Upper lobe of right lung (tissue), 1 donor: Measurements from ENCODE around the gene CACNB2. TPM values are rescaled to one million over a fixed set of nuclear protein-coding genes. Genes with fewer than 3 reads are reported as not detected.

Experiments used
- ATAC-seq: fragments of 200-7000 bp; cut with Tn5 transposase; one replicate; pipeline ENCODE4 v1.9.1; 2020; ENCODE audit warnings: mild to moderate bottlenecking, moderate library complexity
- DNase-seq: peaks from one replicate; pipeline ENCODE4 v3.0.0-alpha.2; 2020
- H3K27ac ChIP-seq: fragments of 200-600 bp; one replicate; pipeline ENCODE4 v1.8.0; 2022
- H3K27me3 ChIP-seq: fragments of 200-600 bp; one replicate; pipeline ENCODE4 v1.8.0; 2022; ENCODE audit warnings: mild to moderate bottlenecking
- H3K36me3 ChIP-seq: fragments of 200-600 bp; one replicate; pipeline ENCODE4 v1.8.0; 2022
- H3K4me1 ChIP-seq: fragments of 200-600 bp; one replicate; pipeline ENCODE4 v1.8.0; 2022
- H3K4me3 ChIP-seq: fragments of 200-600 bp; one replicate; pipeline ENCODE4 v1.8.0; 2022; ENCODE audit warnings: mild to moderate bottlenecking
- H3K9me3 ChIP-seq: fragments of 200-600 bp; one replicate; pipeline ENCODE4 v1.8.0; 2022
- intact Hi-C: fragments of 100-400 bp; cut with DNase I; formaldehyde crosslinking; loops from one replicate; pipeline ENCODE4 v1.11.0; 2022
- total RNA-seq: library from RNA; stranded (reverse); fragmentation: NEBNext Ultra II Directional; extraction: Animal tissue kit (Norgen Biotek cat#: 25700); gene quantifications from one replicate; pipeline ENCODE4 v1.2.1, GENCODE V29; 2021
- TF ChIP-seq, protein P1 (sequence below): fragments of 200-600 bp; IDR thresholded peaks from one replicate; pipeline ENCODE4 v1.8.0; 2022; ENCODE audit warnings: antibody characterized with exemption
- donor health status: DM: no; HTN: yes; CAD: no; lungs with severe emphysema.

The CACNB2 gene
- total RNA-seq, 1 donor from 2014 or later, result 4.2 TPM

DNA sequence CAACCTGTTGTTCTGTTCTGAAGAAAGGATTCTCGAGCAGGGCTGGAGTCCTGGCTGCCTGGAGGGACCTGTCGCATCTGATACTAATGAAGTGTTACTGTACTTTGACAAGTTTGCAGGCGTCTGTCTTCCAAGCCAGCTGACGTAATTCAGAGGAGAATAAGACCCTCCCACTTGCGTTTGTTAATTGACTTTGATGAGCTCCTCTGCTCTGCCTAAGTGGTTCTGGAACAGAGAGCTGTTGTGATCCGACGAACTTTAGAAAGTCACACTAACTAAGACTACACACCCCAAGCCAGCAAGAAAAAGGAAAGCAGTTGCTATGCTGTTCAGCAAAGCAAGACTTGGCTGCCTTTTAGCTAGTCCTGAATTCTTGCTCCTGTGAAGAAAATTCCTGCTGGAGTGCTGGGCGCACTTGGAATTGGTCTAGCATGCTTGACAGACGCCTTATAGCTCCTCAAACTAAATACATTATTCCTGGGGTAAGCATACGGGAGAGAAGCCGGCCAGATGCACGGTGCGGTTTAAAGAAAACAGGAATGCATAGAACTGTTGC, 200.3 kb downstream of the CACNB2 start:
- H3K27ac ChIP-seq, result peak overlapping the region; percentile 25
- H3K9me3 ChIP-seq, result no peaks in the 10 kb centered on the region
- TF ChIP-seq, protein P1, sequence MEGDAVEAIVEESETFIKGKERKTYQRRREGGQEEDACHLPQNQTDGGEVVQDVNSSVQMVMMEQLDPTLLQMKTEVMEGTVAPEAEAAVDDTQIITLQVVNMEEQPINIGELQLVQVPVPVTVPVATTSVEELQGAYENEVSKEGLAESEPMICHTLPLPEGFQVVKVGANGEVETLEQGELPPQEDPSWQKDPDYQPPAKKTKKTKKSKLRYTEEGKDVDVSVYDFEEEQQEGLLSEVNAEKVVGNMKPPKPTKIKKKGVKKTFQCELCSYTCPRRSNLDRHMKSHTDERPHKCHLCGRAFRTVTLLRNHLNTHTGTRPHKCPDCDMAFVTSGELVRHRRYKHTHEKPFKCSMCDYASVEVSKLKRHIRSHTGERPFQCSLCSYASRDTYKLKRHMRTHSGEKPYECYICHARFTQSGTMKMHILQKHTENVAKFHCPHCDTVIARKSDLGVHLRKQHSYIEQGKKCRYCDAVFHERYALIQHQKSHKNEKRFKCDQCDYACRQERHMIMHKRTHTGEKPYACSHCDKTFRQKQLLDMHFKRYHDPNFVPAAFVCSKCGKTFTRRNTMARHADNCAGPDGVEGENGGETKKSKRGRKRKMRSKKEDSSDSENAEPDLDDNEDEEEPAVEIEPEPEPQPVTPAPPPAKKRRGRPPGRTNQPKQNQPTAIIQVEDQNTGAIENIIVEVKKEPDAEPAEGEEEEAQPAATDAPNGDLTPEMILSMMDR, result no peak
- ATAC-seq (peak; percentile 46), DNase-seq (no peak)
- H3K4me3 ChIP-seq, result peak overlapping the region; percentile 33
- H3K27me3 ChIP-seq, result no peaks in the 10 kb centered on the region
- intact Hi-C loops, result no loop called here
- H3K4me1 ChIP-seq, result no peaks in the 10 kb centered on the region
- no peaks in the 10 kb centered on the region for H3K36me3 ChIP-seq

DNA sequence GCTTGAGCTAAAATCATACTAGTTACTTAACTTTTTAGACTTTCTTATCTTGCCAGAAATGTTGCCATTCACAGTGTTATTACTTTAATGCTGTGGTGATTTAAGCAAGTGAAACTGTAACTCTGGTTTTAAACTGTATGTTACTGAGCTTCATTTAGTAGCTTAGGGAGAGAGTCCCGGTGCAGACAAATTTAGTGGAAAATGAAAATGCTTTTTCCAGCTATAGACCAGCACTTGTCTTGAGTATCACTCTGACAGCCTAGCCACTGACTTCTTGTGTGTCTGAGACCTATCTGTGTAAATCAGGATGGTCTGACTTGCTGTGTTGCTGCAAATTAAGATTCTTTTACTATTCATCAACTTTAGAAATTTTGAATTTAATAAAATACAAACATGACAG, 200.8 kb downstream of the CACNB2 start:
- intact Hi-C loops, result no loop called here
- H3K4me1 ChIP-seq, result no peaks in the 10 kb centered on the region
- DNase-seq (no peak), ATAC-seq (no peak)
- peak overlapping the region; percentile 33 for H3K4me3 ChIP-seq
- H3K27me3 ChIP-seq, result no peaks in the 10 kb centered on the region
- peak overlapping the region; percentile 25 for H3K27ac ChIP-seq
- H3K36me3 ChIP-seq, result no peaks in the 10 kb centered on the region
- TF ChIP-seq, protein P1, result no peak
- H3K9me3 ChIP-seq, result no peaks in the 10 kb centered on the region

DNA sequence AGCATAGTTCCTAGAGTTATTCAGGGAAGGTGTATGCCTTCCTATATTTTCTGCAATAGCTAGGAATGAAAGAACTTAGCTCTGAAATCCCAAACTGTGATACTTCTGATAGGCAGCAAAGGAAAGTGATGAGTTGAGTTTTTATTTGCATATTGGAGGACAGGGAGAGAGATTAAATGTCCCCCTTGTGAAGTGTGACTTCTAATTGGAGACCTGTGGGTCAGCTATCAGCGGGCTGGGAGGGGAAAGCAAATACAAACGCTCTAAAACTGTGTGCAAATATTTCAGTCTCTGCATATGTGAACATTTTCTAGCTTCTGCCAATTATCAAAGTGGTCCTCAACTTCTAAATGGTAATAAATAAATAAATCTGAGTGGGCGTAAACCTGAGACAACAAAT, 203.3 kb downstream of the CACNB2 start:
- H3K9me3 ChIP-seq, result no peaks in the 10 kb centered on the region
- H3K4me3 ChIP-seq, result no peak overlapping the region
- intact Hi-C loops, result no loop called here

DNA sequence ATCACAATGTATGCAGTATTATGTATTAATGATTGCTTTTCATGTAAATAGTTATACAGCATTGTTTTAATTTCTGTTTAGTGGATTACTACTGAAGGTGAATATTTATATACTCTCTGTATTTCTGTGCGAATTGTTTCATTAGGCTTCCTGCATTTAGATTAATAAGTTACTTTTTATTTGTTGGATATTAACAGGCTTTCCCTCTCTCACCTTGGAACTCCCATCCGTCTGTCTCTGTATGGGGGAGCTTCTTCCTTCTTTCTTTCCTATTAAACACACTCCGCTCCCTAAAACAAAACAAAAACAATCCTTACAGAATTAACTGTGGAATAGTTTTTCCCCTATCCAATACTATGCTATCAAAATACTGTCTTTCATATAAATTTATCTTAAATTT, 205.1 kb downstream of the CACNB2 start:
- Histone ChIP-seq H3K4me3 (no peak overlapping the region), H3K4me1 (no peaks in the 10 kb centered on the region), H3K9me3 (no peaks in the 10 kb centered on the region), H3K27me3 (no peaks in the 10 kb centered on the region), H3K36me3 (no peaks in the 10 kb centered on the region), H3K27ac (no peak overlapping the region)
- DNase-seq (no peak), ATAC-seq (no peak)
- intact Hi-C loops, result no loop called here
- TF ChIP-seq, protein P1, result no peak

More for the DNA sequence above, 203.3 kb downstream of the CACNB2 start:
- TF ChIP-seq, protein P1, result no peak
- Histone ChIP-seq H3K27me3 (no peaks in the 10 kb centered on the region), H3K4me1 (no peaks in the 10 kb centered on the region), H3K36me3 (no peaks in the 10 kb centered on the region), H3K27ac (no peak overlapping the region)
- ATAC-seq, result no peak
- no peak for DNase-seq

DNA sequence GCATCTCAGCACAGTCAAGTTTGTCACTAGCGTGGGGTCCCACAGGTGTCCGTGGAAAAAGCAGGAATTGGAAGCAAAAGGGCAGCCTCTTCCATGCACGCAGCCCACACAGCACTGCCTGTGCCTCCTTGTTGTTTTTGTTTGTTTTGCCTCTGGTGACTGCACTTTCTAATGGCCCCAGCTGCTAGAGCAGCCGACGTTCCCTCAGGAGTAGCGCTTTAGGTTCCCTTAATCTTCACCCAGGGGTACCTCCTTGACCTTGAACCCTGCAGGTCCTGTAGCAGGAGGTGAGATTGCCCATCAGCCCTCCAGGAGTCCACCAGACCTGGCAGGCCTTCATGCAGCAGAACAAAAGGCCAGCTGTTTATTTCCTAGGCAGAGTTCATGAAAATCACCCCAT, 210.1 kb downstream of the CACNB2 start:
- intact Hi-C loops, result no loop called here
- Histone ChIP-seq H3K9me3 (no peaks in the 10 kb centered on the region), H3K36me3 (no peaks in the 10 kb centered on the region), H3K4me1 (no peaks in the 10 kb centered on the region), H3K27me3 (no peaks in the 10 kb centered on the region), H3K4me3 (no peak overlapping the region), H3K27ac (no peak overlapping the region)
- TF ChIP-seq, protein P1, result no peak
- ATAC-seq (no peak), DNase-seq (no peak)

DNA sequence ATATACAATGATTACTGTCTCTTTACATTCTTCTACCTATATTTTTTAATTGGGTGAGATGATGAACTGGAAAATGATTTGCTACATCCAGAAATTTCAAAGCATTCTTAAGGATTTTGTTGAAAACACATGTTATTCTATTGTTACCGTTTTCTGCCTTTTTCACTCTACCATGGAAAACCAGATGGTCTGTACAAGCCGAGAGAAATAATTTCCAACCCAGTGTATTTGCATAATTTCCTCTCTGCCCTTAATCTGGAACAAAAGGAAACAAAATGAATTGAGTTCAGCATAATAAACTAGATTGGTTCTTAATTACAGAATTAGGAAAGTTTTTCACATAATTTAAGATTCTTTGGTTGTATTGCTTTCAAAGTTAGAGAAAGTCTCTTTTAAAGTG, 211.2 kb downstream of the CACNB2 start:
- TF ChIP-seq, protein P1, result no peak
- no peak overlapping the region for H3K4me3 ChIP-seq
- H3K27ac ChIP-seq, result no peak overlapping the region
- H3K9me3 ChIP-seq, result no peaks in the 10 kb centered on the region
- DNase-seq (no peak), ATAC-seq (no peak)
- no peaks in the 10 kb centered on the region for H3K4me1 ChIP-seq
- no peaks in the 10 kb centered on the region for H3K27me3 ChIP-seq
- H3K36me3 ChIP-seq, result no peaks in the 10 kb centered on the region
- intact Hi-C loops, result no loop called here
